HepG2 (cell line): ENCODE measurements around the gene SERPINB10. TPM values are rescaled to one million over a fixed set of nuclear protein-coding genes. Genes with fewer than 3 reads are reported as not detected.

Experiments used
- ATF7-NPFF ChIP-seq: sonication (generic); formaldehyde crosslinking; IDR thresholded peaks from 2 replicates; pipeline ENCODE4 v1.8.1; 2023; ENCODE audit warnings: mild to moderate bottlenecking, low read depth, missing genetic modification reagents, moderate library complexity
- HDAC2 ChIP-seq: sonication (generic); formaldehyde crosslinking; IDR thresholded peaks from 2 replicates; pipeline ENCODE4 v1.4.0; 2020; ENCODE audit warnings: missing genetic modification reagents
- ZNF747 ChIP-seq: sonication (generic); formaldehyde crosslinking; IDR thresholded peaks from 2 replicates; pipeline ENCODE4 v1.8.1; 2023; ENCODE audit warnings: missing genetic modification reagents, mild to moderate bottlenecking, borderline replicate concordance
- ZSCAN25 ChIP-seq: sonication (generic); formaldehyde crosslinking; IDR thresholded peaks from 2 replicates; pipeline ENCODE4 v1.8.0; 2022; ENCODE audit warnings: mild to moderate bottlenecking, missing genetic modification reagents
- polyA plus RNA-seq, 8 experiments: library from polyadenylated mRNA; depleted of rRNA in 3 of 8; stranded (reverse) in 7 of 8; unstranded in 1 of 8; fragments of >200 nt; fragmentation: Illumina TruSeq in 4 of 8; extraction: Trizol in 4 of 8; gene quantifications; 2 replicates each; pipeline versions ENCODE4 v1.2.1 to v1.2.3, GENCODE V29; 2011 to 2016; ENCODE audit warnings: low read depth in 4 of 8, missing spikeins in 1 of 8, mixed read lengths in 1 of 8; ENCODE audit not compliant: insufficient read depth in 1 of 8
- total RNA-seq, 5 experiments: library from RNA; depleted of rRNA; stranded (reverse); fragments of >200 nt; fragmentation: Illumina TruSeq; extraction: Trizol; gene quantifications; 2 replicates each; pipeline ENCODE4 v1.2.3, GENCODE V29; 2016; ENCODE audit warnings: low read depth in 1 of 5
- TF ChIP-seq, protein P1 (sequence below), 2 experiments: sonication (generic) in 1 of 2; formaldehyde crosslinking in 1 of 2; IDR thresholded peaks; 2 replicates each; pipeline versions ENCODE4 v1.6.1 to v1.9.0; 2014 to 2022; ENCODE audit warnings: antibody characterized with exemption in 1 of 2, borderline replicate concordance in 1 of 2, inconsistent platforms in 1 of 2, low read depth in 1 of 2, missing genetic modification reagents in 1 of 2
- TF ChIP-seq, protein P2 (sequence below): sonication (generic); formaldehyde crosslinking; IDR thresholded peaks from 2 replicates; pipeline ENCODE4 v1.5.0; 2020; ENCODE audit warnings: missing genetic modification reagents
- TF ChIP-seq, protein P3 (sequence below): sonication (generic); formaldehyde crosslinking; IDR thresholded peaks from 2 replicates; pipeline ENCODE4 v1.8.0; 2022; ENCODE audit warnings: mild to moderate bottlenecking, missing genetic modification reagents, moderate library complexity
- TF ChIP-seq, protein P4 (sequence below): sonication (generic); formaldehyde crosslinking; IDR thresholded peaks from 2 replicates; pipeline ENCODE4 v1.5.1; 2020; ENCODE audit warnings: missing genetic modification reagents, mild to moderate bottlenecking, borderline replicate concordance
- TF ChIP-seq, protein P5 (sequence below): sonication (generic); formaldehyde crosslinking; conservative IDR thresholded peaks from 2 replicates; pipeline ENCODE4 v1.8.1; 2023; ENCODE audit warnings: missing genetic modification reagents

The SERPINB10 gene
- total and polyA plus RNA-seq, 2 of the 13 experiments (the other 11 are each of a cell fraction or from before 2014, with no cell fraction given): not detected

DNA sequence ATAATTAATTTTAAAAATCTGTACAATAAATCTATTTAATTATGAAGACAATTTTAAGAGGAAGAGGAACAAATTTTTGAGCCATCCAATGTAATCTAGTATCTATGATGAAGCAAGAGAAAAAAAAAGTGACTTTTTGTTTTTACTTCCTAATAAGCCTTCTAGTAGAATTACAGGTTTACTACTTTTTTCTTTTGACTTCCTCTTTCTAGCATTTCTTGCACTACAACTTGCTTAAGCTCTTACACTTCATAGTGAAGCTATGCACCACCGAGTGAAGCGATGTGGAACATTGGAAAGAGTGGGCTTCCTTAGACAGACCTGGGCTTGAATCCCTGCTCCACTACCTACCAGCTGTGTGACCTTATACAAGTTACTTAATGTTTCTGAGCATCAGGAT is 18.1 kb upstream of the SERPINB10 start (continued):
- TF ChIP-seq, protein P1, sequence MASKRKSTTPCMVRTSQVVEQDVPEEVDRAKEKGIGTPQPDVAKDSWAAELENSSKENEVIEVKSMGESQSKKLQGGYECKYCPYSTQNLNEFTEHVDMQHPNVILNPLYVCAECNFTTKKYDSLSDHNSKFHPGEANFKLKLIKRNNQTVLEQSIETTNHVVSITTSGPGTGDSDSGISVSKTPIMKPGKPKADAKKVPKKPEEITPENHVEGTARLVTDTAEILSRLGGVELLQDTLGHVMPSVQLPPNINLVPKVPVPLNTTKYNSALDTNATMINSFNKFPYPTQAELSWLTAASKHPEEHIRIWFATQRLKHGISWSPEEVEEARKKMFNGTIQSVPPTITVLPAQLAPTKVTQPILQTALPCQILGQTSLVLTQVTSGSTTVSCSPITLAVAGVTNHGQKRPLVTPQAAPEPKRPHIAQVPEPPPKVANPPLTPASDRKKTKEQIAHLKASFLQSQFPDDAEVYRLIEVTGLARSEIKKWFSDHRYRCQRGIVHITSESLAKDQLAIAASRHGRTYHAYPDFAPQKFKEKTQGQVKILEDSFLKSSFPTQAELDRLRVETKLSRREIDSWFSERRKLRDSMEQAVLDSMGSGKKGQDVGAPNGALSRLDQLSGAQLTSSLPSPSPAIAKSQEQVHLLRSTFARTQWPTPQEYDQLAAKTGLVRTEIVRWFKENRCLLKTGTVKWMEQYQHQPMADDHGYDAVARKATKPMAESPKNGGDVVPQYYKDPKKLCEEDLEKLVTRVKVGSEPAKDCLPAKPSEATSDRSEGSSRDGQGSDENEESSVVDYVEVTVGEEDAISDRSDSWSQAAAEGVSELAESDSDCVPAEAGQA (IDR thresholded peaks at IDR 0.05; ENCODE audit: low read depth): no peak
- TF ChIP-seq, protein P1 (CRISPR knock-in tag; IDR thresholded peaks at IDR 0.05; ENCODE audit: borderline replicate concordance): no peak
- no peak for TF ChIP-seq ZSCAN25 (CRISPR knock-in tag)
- TF ChIP-seq ATF7-NPFF (CRISPR knock-in tag): no peak
- no peak for TF ChIP-seq ZNF747 (CRISPR knock-in tag)
- TF ChIP-seq, protein P2, sequence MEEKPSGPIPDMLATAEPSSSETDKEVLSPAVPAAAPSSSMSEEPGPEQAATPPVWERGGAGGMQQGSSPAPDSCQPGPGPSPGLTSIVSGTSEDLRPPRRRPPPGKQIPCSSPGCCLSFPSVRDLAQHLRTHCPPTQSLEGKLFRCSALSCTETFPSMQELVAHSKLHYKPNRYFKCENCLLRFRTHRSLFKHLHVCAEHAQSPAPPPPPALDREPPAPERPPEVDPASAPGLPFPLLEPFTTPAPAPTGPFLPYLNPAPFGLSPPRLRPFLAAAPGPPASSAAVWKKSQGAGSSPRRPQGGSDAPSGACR (CRISPR knock-in tag): no peak
- TF ChIP-seq, protein P3, sequence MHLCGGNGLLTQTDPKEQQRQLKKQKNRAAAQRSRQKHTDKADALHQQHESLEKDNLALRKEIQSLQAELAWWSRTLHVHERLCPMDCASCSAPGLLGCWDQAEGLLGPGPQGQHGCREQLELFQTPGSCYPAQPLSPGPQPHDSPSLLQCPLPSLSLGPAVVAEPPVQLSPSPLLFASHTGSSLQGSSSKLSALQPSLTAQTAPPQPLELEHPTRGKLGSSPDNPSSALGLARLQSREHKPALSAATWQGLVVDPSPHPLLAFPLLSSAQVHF (CRISPR knock-in tag): no peak
- TF ChIP-seq, protein P4, sequence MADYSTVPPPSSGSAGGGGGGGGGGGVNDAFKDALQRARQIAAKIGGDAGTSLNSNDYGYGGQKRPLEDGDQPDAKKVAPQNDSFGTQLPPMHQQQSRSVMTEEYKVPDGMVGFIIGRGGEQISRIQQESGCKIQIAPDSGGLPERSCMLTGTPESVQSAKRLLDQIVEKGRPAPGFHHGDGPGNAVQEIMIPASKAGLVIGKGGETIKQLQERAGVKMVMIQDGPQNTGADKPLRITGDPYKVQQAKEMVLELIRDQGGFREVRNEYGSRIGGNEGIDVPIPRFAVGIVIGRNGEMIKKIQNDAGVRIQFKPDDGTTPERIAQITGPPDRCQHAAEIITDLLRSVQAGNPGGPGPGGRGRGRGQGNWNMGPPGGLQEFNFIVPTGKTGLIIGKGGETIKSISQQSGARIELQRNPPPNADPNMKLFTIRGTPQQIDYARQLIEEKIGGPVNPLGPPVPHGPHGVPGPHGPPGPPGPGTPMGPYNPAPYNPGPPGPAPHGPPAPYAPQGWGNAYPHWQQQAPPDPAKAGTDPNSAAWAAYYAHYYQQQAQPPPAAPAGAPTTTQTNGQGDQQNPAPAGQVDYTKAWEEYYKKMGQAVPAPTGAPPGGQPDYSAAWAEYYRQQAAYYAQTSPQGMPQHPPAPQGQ (CRISPR knock-in tag): no peak
- TF ChIP-seq, protein P5, sequence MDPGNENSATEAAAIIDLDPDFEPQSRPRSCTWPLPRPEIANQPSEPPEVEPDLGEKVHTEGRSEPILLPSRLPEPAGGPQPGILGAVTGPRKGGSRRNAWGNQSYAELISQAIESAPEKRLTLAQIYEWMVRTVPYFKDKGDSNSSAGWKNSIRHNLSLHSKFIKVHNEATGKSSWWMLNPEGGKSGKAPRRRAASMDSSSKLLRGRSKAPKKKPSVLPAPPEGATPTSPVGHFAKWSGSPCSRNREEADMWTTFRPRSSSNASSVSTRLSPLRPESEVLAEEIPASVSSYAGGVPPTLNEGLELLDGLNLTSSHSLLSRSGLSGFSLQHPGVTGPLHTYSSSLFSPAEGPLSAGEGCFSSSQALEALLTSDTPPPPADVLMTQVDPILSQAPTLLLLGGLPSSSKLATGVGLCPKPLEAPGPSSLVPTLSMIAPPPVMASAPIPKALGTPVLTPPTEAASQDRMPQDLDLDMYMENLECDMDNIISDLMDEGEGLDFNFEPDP (CRISPR knock-in tag): no peak
- TF ChIP-seq HDAC2: no peak
